GM12873 (cell line): ENCODE measurements around the gene PCTP.

Source experiments
- TF ChIP-seq, protein P1 (sequence below): IDR thresholded peaks from 2 replicates; pipeline ENCODE4 v1.5.1; 2012; ENCODE audit warnings: low read depth, mild to moderate bottlenecking, moderate library complexity, low read length, control low read depth; ENCODE audit not compliant: insufficient read depth; ENCODE audit errors: missing control alignments

Gene PCTP

GRCh38 chr17:55722016-55722736 is 28.7 kb upstream of the PCTP start:
- TF ChIP-seq, protein P1, sequence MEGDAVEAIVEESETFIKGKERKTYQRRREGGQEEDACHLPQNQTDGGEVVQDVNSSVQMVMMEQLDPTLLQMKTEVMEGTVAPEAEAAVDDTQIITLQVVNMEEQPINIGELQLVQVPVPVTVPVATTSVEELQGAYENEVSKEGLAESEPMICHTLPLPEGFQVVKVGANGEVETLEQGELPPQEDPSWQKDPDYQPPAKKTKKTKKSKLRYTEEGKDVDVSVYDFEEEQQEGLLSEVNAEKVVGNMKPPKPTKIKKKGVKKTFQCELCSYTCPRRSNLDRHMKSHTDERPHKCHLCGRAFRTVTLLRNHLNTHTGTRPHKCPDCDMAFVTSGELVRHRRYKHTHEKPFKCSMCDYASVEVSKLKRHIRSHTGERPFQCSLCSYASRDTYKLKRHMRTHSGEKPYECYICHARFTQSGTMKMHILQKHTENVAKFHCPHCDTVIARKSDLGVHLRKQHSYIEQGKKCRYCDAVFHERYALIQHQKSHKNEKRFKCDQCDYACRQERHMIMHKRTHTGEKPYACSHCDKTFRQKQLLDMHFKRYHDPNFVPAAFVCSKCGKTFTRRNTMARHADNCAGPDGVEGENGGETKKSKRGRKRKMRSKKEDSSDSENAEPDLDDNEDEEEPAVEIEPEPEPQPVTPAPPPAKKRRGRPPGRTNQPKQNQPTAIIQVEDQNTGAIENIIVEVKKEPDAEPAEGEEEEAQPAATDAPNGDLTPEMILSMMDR = no peak

GRCh38 chr17:55722742-55723487 is 27.9 kb upstream of the PCTP start, which contains the start of gene TMEM100:
TMEM100 (minus strand) TSS chr17:55722864; CDS start chr17:55721070, 1,794 bp downstream.
- TF ChIP-seq, protein P1 = no peak

GRCh38 chr17:55723488-55723848 is 27.4 kb upstream of the PCTP start:
- TF ChIP-seq, protein P1 = no peak

DNA sequence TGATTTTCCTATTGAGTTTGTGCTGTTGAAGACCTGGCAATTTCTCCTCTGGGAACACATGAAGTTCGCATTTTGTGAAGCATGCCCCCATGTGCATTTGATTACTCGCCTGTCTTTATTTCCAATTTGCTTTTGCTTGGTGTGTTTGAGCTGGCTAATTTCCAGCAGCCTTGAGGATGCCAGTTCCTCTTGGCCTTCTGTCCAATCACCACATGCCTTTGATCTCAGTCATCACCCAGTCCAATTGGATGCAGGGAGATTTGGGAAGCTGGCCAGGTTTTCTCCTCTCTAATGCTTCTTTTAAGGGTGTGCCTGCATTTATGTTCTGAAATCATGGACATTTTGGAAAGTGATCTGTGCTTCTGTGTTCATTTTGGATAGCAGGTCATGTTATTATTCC is 24.4 kb upstream of the PCTP start:
- TF ChIP-seq, protein P1 = no peak

GRCh38 chr17:55727275-55727674 is 23.6 kb upstream of the PCTP start:
- TF ChIP-seq, protein P1 = no peak

DNA sequence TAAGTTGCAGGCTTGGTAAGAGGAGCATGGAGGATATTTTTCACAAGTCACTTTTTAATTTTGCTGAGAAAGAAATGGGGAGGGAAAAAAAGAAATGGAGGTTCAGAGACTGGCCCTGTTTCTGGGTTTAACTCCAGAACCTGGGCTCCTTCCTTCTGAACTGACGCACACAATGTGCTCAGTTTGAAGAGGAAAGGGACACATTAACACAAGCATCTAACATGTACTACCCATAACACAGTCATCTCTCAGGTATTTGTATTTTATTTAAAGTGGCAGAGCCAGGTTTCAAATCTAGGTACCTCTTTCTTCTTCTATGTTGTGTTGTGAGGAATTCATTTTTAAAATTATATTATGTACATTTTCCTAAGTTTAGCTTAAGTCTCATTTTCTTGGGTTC is 22.9 kb upstream of the PCTP start:
- TF ChIP-seq, protein P1 = no peak

DNA sequence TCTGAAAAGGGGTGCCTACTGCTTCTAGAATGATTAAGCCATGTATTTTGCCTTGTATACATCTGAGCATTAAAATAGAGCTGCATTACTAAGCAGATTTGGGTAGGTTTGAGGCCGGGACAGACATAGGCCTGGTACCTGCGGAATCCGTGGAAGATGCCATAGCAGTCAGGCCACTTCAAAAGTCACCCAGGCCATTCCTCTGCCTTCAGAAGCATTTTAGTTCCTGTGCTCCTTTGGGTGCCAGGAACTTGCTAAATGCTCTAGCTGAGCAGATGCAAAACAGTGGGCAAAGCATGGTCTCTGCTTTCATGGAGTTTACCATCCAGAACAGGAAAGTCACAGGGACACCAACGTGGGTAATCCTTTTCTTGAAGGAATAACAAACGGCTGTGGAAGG is 22.5 kb upstream of the PCTP start:
- TF ChIP-seq, protein P1 = no peak
